Spinal cord (tissue), 10 donors: ENCODE data around the gene ARID2. TPM values are rescaled to one million over a fixed set of nuclear protein-coding genes. Genes with fewer than 3 reads are reported as not detected.

Experiments used
- DNase-seq, 6 donors: peaks; one replicate each; pipeline versions ENCODE4 v3.0.0 to v3.0.0-alpha.2; 2013 to 2015; ENCODE audit warnings: low spot score in 6 of 6, low read depth in 4 of 6
- H3K27ac ChIP-seq: one replicate; pipeline ENCODE4 v1.5.1; 2013; ENCODE audit warnings: low read depth, low read length, control low read depth
- H3K27me3 ChIP-seq: one replicate; pipeline ENCODE4 v1.6.1; 2013; ENCODE audit warnings: low read length; ENCODE audit not compliant: control insufficient read depth, insufficient read depth
- H3K36me3 ChIP-seq: one replicate; pipeline ENCODE4 v1.6.1; 2013; ENCODE audit warnings: low read length; ENCODE audit not compliant: control insufficient read depth, insufficient read depth
- H3K4me1 ChIP-seq: one replicate; pipeline ENCODE4 v1.6.1; 2013; ENCODE audit warnings: low read length; ENCODE audit not compliant: control insufficient read depth, insufficient read depth
- H3K4me3 ChIP-seq: one replicate; pipeline ENCODE4 v1.5.1; 2013; ENCODE audit warnings: low read depth, low read length, control low read depth
- H3K9me3 ChIP-seq: one replicate; pipeline ENCODE4 v1.6.1; 2013; ENCODE audit warnings: low read length; ENCODE audit not compliant: control insufficient read depth, insufficient read depth
- WGBS: methylation state at CpG from one replicate; pipeline ENCODE4 v1.1.5; 2013; ENCODE audit warnings: missing lambda C conversion rate; ENCODE audit not compliant: insufficient coverage; 5-methylcytosine and 5-hydroxymethylcytosine counted together
- polyA plus RNA-seq, 2 donors: library from polyadenylated mRNA; unstranded; fragments of 120-200 nt; gene quantifications; one replicate each; pipeline ENCODE4 v1.2.1, GENCODE V29; 2013; ENCODE audit not compliant: insufficient read length in 2 of 2
- total RNA-seq, 2 donors: library from RNA; depleted of rRNA in 1 of 2; stranded (reverse); fragments of 120-200 nt in 1 of 2; fragments of >200 nt in 1 of 2; gene quantifications; one replicate each; pipeline versions ENCODE4 v1.2.3 to v1.2.4, GENCODE V29; 2013 to 2014
- donor health status: healthy.

The ARID2 gene
- total and polyA plus RNA-seq, 4 donors, result 16.3 to 53.2 (median 27.5) TPM

- 93% methylated on average over 2 of the region's 4 CpGs for WGBS
- Histone ChIP-seq H3K4me3 (no peak overlapping the region), H3K9me3 (no peaks in the 10 kb centered on the region), H3K27ac (no peak overlapping the region), H3K27me3 (no peaks in the 10 kb centered on the region), H3K36me3 (peaks cover 3% of the 10 kb centered on the region), H3K4me1 (peaks cover 5% of the 10 kb centered on the region)
- no peak for DNase-seq
These were observed 11.2 kb upstream of the ARID2 start for GRCh38 chr12:45718306-45718705.

DNA sequence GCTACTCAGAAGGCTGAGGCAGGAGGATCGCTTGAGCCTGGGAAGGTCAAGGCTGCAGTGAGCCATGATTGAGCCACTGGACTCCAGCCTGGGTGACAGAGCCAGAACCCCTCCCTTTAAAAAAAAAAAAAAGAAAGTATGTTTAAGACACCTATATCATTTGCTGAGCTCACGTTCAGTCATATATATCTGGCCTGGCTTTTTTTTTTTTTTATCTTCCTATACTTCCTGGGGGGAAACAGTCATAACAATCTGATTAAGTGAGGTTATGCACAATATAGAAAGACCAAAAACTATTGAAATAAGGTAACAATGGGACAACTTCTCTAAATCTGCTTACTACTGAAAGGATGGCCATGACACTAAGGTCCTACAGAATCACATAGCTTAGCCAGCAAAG, 9.4 kb upstream of the ARID2 start:
- Histone ChIP-seq H3K27me3 (no peaks in the 10 kb centered on the region), H3K9me3 (no peaks in the 10 kb centered on the region), H3K27ac (no peak overlapping the region), H3K36me3 (peaks cover 3% of the 10 kb centered on the region), H3K4me3 (no peak overlapping the region), H3K4me1 (peaks cover 5% of the 10 kb centered on the region)
- 100% methylated on average over 1 of the region's 2 CpGs for WGBS
- DNase-seq, result no peak

DNA sequence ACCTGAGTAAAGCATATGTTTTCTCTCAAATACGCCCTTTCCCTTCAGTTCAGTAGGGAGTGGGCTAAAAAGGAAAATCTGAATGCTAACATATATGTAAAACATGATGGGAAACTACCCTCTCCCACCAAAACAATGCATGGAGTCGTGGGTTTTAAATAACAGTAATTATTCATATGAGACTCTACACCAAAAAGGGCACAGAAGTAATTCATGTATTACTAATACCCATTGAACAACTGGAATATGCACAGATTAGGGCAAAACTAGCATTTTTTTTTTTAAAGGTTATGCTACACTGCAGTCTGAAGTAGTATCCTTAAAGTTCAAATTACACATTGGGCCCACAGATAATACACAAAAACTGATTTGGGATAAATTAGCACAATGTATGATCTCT, 8.1 kb upstream of the ARID2 start:
- Histone ChIP-seq H3K36me3 (peaks cover 3% of the 10 kb centered on the region), H3K4me3 (no peak overlapping the region), H3K4me1 (peaks cover 5% of the 10 kb centered on the region), H3K27ac (no peak overlapping the region), H3K9me3 (no peaks in the 10 kb centered on the region), H3K27me3 (no peaks in the 10 kb centered on the region)
- WGBS, result no CpG with 5 or more reads among the region's 2 CpGs
- no peak for DNase-seq

GRCh38 chr12:45721954-45722353, 7.6 kb upstream of the ARID2 start:
- WGBS, result no CpG with 5 or more reads among the region's 7 CpGs
- H3K9me3 ChIP-seq, result no peaks in the 10 kb centered on the region
- peaks cover 5% of the 10 kb centered on the region for H3K4me1 ChIP-seq
- no peak for DNase-seq
- H3K36me3 ChIP-seq, result peaks cover 3% of the 10 kb centered on the region
- H3K27ac ChIP-seq, result no peak overlapping the region
- no peak overlapping the region for H3K4me3 ChIP-seq
- H3K27me3 ChIP-seq, result no peaks in the 10 kb centered on the region

DNA sequence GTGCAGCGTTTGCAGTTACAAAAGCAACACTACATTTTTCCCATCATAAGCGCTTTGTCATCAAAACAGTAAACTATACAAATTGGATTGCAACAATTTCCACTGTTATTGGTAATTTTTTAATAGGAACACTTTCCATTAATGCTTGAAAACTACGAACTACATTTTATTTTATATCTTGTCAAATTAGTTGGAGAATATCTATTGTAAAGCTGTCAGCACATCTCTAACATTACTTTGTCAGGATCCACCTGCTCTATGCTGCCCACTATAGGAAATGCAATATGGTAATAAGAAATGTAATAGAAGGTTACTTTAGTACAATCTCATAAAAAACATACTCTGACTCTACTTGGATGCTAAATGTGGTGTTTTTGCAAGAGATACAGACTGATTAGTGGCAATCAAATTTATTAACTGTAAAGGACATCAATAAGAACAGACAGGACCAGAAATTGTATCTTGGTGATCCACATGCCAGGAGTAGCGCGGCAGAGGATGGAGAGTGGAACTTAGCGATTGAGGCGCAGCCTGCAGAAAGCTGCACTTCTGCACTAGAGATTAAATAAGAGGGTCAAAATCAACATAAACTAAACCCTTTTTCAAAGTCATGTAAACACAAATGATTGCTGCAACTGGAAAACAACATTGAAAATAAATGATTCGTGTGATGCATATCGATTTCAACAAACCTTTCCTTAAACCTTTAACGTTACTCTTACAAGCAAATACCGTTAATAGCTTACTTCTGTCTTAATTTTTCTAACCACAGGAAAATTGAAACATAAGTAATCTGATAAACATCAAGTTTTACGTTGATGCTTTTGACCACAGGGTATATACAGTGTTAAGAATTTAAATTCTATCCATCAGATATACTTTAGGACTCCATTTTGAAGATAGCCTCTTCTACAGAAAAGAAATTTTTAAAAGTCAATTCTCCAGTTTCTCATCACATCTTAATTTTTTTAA, 3.6 kb upstream of the ARID2 start:
- no peaks in the 10 kb centered on the region for H3K27me3 ChIP-seq
- WGBS, result no CpG with 5 or more reads among the region's 12 CpGs
- H3K27ac ChIP-seq, result peak overlapping the region; percentile 100

DNA sequence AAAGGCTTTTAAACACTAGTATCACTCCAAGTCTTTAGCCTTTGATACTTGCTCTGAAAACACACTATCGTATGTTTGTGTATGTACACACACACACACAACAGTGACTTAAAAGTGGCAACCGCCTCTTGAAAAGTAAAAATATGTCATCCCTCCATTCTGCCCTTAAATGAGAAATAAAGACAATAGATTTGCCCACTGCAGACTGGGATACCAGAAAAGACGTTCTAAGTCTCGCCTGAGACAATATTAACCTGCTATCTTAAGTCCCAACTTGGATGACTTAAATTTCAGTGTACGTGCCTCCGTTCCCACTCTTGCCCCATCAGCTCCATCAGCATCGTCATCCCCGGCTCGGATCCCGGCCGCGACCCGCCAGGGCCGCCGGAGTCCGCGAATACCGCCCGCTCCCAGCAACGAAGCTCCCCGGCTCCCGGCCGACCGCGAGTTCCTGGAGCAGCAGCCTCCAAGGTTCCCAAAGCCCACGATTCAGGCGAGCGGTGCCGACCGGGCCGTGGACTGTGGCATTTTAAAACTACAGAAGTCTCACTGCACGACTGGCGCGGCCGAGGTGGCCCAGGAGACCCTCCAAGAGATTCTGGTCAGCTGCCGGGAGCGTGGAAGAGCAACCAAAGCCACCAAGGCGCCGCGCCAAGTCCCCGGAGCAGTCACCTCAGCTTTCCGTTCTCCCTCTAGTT, 2.8 kb upstream of the ARID2 start:
- peak in 2 of 6 donors; percentile 17 to 58 for DNase-seq
- H3K27me3 ChIP-seq, result no peaks in the 10 kb centered on the region
- WGBS, result under 1% methylated on average over 38 of the region's 42 CpGs
- H3K4me3 ChIP-seq, result peak overlapping the region; percentile 97
- peak overlapping the region; percentile 100 for H3K27ac ChIP-seq
- peaks cover 3% of the 10 kb centered on the region for H3K36me3 ChIP-seq
- peaks cover 5% of the 10 kb centered on the region for H3K4me1 ChIP-seq
- no peaks in the 10 kb centered on the region for H3K9me3 ChIP-seq

More for the DNA sequence above, 3.6 kb upstream of the ARID2 start:
- peak in 5 of 6 donors; percentile 43 to 90 (median 73) for DNase-seq
- Histone ChIP-seq H3K9me3 (no peaks in the 10 kb centered on the region), H3K4me3 (peak overlapping the region; percentile 97), H3K4me1 (peaks cover 5% of the 10 kb centered on the region), H3K36me3 (peaks cover 3% of the 10 kb centered on the region)

DNA sequence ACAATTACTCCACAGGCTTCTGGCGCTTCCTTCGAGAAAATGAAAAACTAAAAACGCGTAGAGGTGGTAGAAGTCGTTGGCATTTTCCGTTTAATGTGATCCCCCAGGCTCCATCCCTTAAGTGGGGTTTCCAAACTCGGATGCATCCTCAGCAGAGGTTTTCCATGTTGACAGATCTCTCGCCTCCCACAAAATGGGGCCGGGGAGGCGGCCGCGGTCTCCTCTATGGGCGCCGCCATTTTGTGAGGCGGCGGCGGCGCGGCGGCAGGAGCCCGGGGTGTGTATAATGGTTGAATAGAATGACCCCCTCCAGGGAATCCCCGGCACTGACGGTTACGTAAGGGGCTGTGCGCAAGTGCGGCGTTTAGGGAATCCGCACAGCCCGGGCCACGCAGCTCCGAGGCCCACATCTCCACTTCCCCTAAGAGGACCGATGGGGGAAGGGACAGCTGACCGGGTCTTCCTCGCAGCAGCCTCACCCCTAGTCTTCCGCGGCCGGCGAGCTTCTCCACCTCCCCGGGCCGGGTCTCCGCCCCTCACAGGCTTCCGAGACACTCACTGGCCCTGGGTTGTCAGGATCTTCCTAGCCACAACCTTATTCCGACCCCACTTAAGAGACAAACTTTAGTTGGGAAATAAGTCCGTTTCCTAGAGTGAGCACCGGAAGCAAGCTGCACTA, 2.1 kb upstream of the ARID2 start:
- peak; percentile 89 to 99 (median 92) for DNase-seq

GRCh38 chr12:45727980-45728629, 1.4 kb upstream of the ARID2 start:
- no peaks in the 10 kb centered on the region for H3K4me1 ChIP-seq
- DNase-seq, result peak in 1 of 6 donors; percentile 22
- WGBS, result no CpG with 5 or more reads among the region's 17 CpGs
- H3K4me3 ChIP-seq, result peak overlapping the region; percentile 97
- no peaks in the 10 kb centered on the region for H3K9me3 ChIP-seq
- H3K27me3 ChIP-seq, result no peaks in the 10 kb centered on the region
- peak overlapping the region; percentile 100 for H3K27ac ChIP-seq
- H3K36me3 ChIP-seq, result no peaks in the 10 kb centered on the region

More for the DNA sequence above, 2.1 kb upstream of the ARID2 start:
- no peaks in the 10 kb centered on the region for H3K9me3 ChIP-seq
- peak overlapping the region; percentile 100 for H3K27ac ChIP-seq
- H3K4me3 ChIP-seq, result peak overlapping the region; percentile 97
- WGBS, result under 1% methylated on average over 42 of the region's 45 CpGs
- no peaks in the 10 kb centered on the region for H3K36me3 ChIP-seq
- H3K4me1 ChIP-seq, result no peaks in the 10 kb centered on the region
- H3K27me3 ChIP-seq, result no peaks in the 10 kb centered on the region
